Measurements from ENCODE around the gene C2CD4B.

Gene C2CD4B

GRCh38 chr15:62187910-62188309 lies 22.8 kb upstream of the C2CD4B start:
- H3K27me3 ChIP-seq (replicated peaks; ENCODE audit: control insufficient read depth, insufficient read depth, low read length, poor library complexity, severe bottlenecking): no peaks in the 10 kb centered on the region
- no peaks in the 10 kb centered on the region for H3K4me1 ChIP-seq (ENCODE audit: control insufficient read depth, insufficient read depth, low read length, poor library complexity, severe bottlenecking)
- no peaks in the 10 kb centered on the region for H3K9me3 ChIP-seq (ENCODE audit: control insufficient read depth, low read length)
- no peaks in the 10 kb centered on the region for H3K36me3 ChIP-seq (ENCODE audit: control insufficient read depth, insufficient read depth, low read length)
- DNase-seq: no peak
- no peak overlapping the region for H3K27ac ChIP-seq (ENCODE audit: insufficient read depth, low read length, poor library complexity, severe bottlenecking)
- H3K4me3 ChIP-seq (ENCODE audit: insufficient read depth, low read depth, low read length, poor library complexity, severe bottlenecking): no peak overlapping the region

GRCh38 chr15:62187425-62187824 lies 22.3 kb upstream of the C2CD4B start:
- no peaks in the 10 kb centered on the region for H3K27me3 ChIP-seq (replicated peaks; ENCODE audit: control insufficient read depth, insufficient read depth, low read length, poor library complexity, severe bottlenecking)
- no peaks in the 10 kb centered on the region for H3K4me1 ChIP-seq (ENCODE audit: control insufficient read depth, insufficient read depth, low read length, poor library complexity, severe bottlenecking)
- H3K4me3 ChIP-seq (ENCODE audit: insufficient read depth, low read depth, low read length, poor library complexity, severe bottlenecking): no peak overlapping the region
- H3K36me3 ChIP-seq (ENCODE audit: control insufficient read depth, insufficient read depth, low read length): no peaks in the 10 kb centered on the region
- H3K9me3 ChIP-seq (ENCODE audit: control insufficient read depth, low read length): no peaks in the 10 kb centered on the region
- H3K27ac ChIP-seq (ENCODE audit: insufficient read depth, low read length, poor library complexity, severe bottlenecking): no peak overlapping the region
- DNase-seq: no peak

DNA sequence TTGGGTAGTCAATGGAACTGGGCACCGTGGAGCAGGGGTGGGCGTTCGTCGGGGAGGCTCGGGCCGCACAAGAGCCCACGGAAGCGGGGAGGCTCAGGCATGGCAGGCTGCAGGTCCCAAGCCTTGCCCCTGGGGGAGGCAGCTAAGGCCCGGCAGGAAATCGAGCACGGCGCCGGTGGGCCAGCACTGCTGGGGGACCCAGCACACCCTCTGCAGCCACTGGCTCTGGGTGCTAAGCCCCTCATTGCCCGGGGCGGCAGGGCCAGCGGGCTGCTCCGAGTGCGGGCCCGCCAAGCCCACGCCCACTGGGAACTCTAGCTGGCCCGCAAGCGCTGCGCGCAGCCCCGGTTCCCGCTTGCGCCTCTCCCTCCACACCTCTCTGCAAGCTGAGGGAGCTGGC lies 21.5 kb upstream of the C2CD4B start:
- Histone ChIP-seq H3K9me3 (ENCODE audit: control insufficient read depth, low read length) (no peaks in the 10 kb centered on the region), H3K27ac (ENCODE audit: insufficient read depth, low read length, poor library complexity, severe bottlenecking) (no peak overlapping the region), H3K27me3 (replicated peaks; ENCODE audit: control insufficient read depth, insufficient read depth, low read length, poor library complexity, severe bottlenecking) (no peaks in the 10 kb centered on the region), H3K4me3 (ENCODE audit: insufficient read depth, low read depth, low read length, poor library complexity, severe bottlenecking) (no peak overlapping the region), H3K4me1 (ENCODE audit: control insufficient read depth, insufficient read depth, low read length, poor library complexity, severe bottlenecking) (no peaks in the 10 kb centered on the region), H3K36me3 (ENCODE audit: control insufficient read depth, insufficient read depth, low read length) (no peaks in the 10 kb centered on the region)
- DNase-seq: no peak

DNA sequence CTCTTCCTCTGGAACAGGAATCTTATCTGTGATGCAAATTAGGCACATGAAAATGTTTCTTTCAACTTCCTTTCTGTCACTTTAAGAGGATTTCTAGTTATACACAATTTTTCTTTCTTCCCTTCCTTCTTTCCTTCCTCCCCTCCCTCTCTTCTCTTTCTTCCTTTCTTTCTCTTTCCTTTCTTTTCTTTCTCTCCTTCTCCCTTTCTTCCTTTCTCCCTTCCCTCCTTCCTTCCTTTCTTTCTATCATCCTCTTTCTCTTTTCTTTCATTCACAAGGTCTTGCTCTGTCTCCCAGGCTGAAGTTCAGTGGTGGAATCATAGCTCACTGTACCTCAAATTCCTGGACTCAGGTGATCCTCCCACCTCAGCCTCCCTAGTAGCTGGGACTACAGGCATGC lies 18.0 kb upstream of the C2CD4B start:
- no peaks in the 10 kb centered on the region for H3K4me1 ChIP-seq (ENCODE audit: control insufficient read depth, insufficient read depth, low read length, poor library complexity, severe bottlenecking)
- H3K36me3 ChIP-seq (ENCODE audit: control insufficient read depth, insufficient read depth, low read length): no peaks in the 10 kb centered on the region
- no peak overlapping the region for H3K27ac ChIP-seq (ENCODE audit: insufficient read depth, low read length, poor library complexity, severe bottlenecking)
- H3K4me3 ChIP-seq (ENCODE audit: insufficient read depth, low read depth, low read length, poor library complexity, severe bottlenecking): no peak overlapping the region
- no peaks in the 10 kb centered on the region for H3K9me3 ChIP-seq (ENCODE audit: control insufficient read depth, low read length)
- no peaks in the 10 kb centered on the region for H3K27me3 ChIP-seq (replicated peaks; ENCODE audit: control insufficient read depth, insufficient read depth, low read length, poor library complexity, severe bottlenecking)
- DNase-seq: no peak

DNA sequence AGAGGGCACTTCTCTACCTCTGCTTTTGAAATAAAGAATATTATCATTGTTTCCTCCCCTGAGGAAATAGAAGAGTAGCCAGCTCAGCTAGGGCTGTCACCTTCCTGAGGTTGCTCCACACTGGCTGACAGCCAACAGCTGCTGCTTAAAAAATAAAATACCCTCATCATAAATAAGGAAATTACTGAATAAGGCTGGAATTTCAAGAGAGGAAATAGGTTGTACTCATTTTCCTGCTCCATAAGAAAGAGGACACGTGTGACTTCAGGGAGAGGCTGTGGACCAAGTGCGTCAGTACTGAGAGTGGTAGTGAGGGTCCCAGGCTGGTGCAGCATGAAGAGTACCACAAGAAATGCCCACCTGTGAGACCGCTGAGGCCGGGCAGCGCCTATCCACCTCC lies 8.1 kb upstream of the C2CD4B start:
- Histone ChIP-seq H3K4me1 (ENCODE audit: control insufficient read depth, insufficient read depth, low read length, poor library complexity, severe bottlenecking) (no peaks in the 10 kb centered on the region), H3K4me3 (ENCODE audit: insufficient read depth, low read depth, low read length, poor library complexity, severe bottlenecking) (no peak overlapping the region), H3K9me3 (ENCODE audit: control insufficient read depth, low read length) (no peaks in the 10 kb centered on the region), H3K36me3 (ENCODE audit: control insufficient read depth, insufficient read depth, low read length) (no peaks in the 10 kb centered on the region), H3K27me3 (replicated peaks; ENCODE audit: control insufficient read depth, insufficient read depth, low read length, poor library complexity, severe bottlenecking) (no peaks in the 10 kb centered on the region), H3K27ac (ENCODE audit: insufficient read depth, low read length, poor library complexity, severe bottlenecking) (no peak overlapping the region)
- no peak for DNase-seq

GRCh38 chr15:62171882-62172281 lies 6.8 kb upstream of the C2CD4B start:
- Histone ChIP-seq H3K4me3 (ENCODE audit: insufficient read depth, low read depth, low read length, poor library complexity, severe bottlenecking) (no peak overlapping the region), H3K9me3 (ENCODE audit: control insufficient read depth, low read length) (no peaks in the 10 kb centered on the region), H3K4me1 (ENCODE audit: control insufficient read depth, insufficient read depth, low read length, poor library complexity, severe bottlenecking) (no peaks in the 10 kb centered on the region), H3K36me3 (ENCODE audit: control insufficient read depth, insufficient read depth, low read length) (no peaks in the 10 kb centered on the region), H3K27me3 (replicated peaks; ENCODE audit: control insufficient read depth, insufficient read depth, low read length, poor library complexity, severe bottlenecking) (no peaks in the 10 kb centered on the region), H3K27ac (ENCODE audit: insufficient read depth, low read length, poor library complexity, severe bottlenecking) (no peak overlapping the region)
- no peak for DNase-seq

GRCh38 chr15:62165793-62166375 lies 799 bp upstream of the C2CD4B start:
- H3K4me1 ChIP-seq (ENCODE audit: control insufficient read depth, insufficient read depth, low read length, poor library complexity, severe bottlenecking): peaks cover 3% of the 10 kb centered on the region
- no peak overlapping the region for H3K27ac ChIP-seq (ENCODE audit: insufficient read depth, low read length, poor library complexity, severe bottlenecking)
- H3K27me3 ChIP-seq (replicated peaks; ENCODE audit: control insufficient read depth, insufficient read depth, low read length, poor library complexity, severe bottlenecking): peaks cover 22% of the 10 kb centered on the region
- no peaks in the 10 kb centered on the region for H3K36me3 ChIP-seq (ENCODE audit: control insufficient read depth, insufficient read depth, low read length)
- DNase-seq: no peak
- no peak overlapping the region for H3K4me3 ChIP-seq (ENCODE audit: insufficient read depth, low read depth, low read length, poor library complexity, severe bottlenecking)
- H3K9me3 ChIP-seq (ENCODE audit: control insufficient read depth, low read length): no peaks in the 10 kb centered on the region

DNA sequence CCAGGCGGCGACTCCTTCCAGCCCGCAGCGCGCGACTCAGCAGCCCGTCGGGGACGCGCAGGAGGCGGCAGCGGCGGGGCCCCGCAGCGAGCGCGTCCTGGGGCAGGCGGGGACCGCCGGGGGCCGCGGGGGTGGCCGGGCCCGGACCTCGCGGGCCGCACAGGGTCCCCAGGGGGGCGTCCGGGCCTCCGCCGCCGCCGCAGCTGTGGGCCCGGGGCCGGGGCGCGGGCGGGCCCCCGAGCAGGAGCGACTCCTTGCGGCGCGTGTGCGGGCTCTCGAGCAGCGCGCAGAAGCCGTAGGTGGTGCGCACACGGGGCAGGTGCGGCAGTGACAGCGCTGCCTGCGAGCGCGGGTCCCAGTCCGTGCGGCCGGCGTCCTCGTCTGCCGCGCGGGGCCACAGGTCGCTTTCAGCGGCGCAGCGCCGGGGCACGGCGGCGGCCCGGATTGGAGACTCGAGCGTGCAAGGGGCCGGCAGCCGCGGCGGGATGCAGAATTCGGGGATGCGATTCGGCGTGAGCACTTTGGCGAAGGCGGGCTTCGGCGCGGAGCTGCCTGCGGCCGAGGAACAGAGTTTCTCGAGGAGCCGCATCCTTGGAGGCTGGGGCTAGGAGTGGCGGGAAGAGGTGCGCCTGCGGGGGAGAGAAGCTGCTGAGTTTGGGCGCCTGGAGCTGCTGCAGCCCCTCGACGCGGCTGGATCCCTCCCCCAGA lies 535 bp downstream of the C2CD4B start:
- H3K27me3 ChIP-seq (replicated peaks; ENCODE audit: control insufficient read depth, insufficient read depth, low read length, poor library complexity, severe bottlenecking): peaks cover 22% of the 10 kb centered on the region
- H3K27ac ChIP-seq (ENCODE audit: insufficient read depth, low read length, poor library complexity, severe bottlenecking): no peak overlapping the region
- no peak for DNase-seq
- H3K4me1 ChIP-seq (ENCODE audit: control insufficient read depth, insufficient read depth, low read length, poor library complexity, severe bottlenecking): peaks cover 3% of the 10 kb centered on the region
- H3K9me3 ChIP-seq (ENCODE audit: control insufficient read depth, low read length): no peaks in the 10 kb centered on the region
- H3K36me3 ChIP-seq (ENCODE audit: control insufficient read depth, insufficient read depth, low read length): no peaks in the 10 kb centered on the region
- peak overlapping the region; percentile 44 for H3K4me3 ChIP-seq (ENCODE audit: insufficient read depth, low read depth, low read length, poor library complexity, severe bottlenecking)

DNA sequence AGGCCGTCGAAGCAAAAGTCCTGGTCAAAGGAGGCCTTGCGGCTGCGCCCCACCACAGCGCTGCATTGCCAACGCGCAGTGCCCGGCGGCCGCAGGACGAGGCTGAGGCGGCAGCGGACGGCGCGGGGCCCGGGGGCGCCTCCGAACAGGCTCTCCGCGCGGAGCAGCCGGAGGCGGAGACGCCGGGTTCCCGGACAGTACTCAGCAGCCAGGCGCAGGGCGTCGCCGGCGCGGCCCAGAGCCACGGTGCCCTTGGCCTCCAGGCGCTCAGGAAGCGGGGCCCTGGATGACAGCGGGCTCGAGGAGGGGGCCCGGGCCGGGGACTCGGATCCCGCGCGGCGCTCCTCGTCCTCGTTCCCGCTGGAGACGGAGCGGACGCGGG lies 1.1 kb downstream of the C2CD4B start:
- Histone ChIP-seq H3K36me3 (ENCODE audit: control insufficient read depth, insufficient read depth, low read length) (no peaks in the 10 kb centered on the region), H3K27ac (ENCODE audit: insufficient read depth, low read length, poor library complexity, severe bottlenecking) (no peak overlapping the region), H3K27me3 (replicated peaks; ENCODE audit: control insufficient read depth, insufficient read depth, low read length, poor library complexity, severe bottlenecking) (peaks cover 22% of the 10 kb centered on the region), H3K4me3 (ENCODE audit: insufficient read depth, low read depth, low read length, poor library complexity, severe bottlenecking) (peak overlapping the region; percentile 15), H3K9me3 (ENCODE audit: control insufficient read depth, low read length) (no peaks in the 10 kb centered on the region), H3K4me1 (ENCODE audit: control insufficient read depth, insufficient read depth, low read length, poor library complexity, severe bottlenecking) (peaks cover 3% of the 10 kb centered on the region)
- DNase-seq: no peak

GRCh38 chr15:62163397-62164013 lies 1.6 kb downstream of the C2CD4B start:
- no peaks in the 10 kb centered on the region for H3K9me3 ChIP-seq (ENCODE audit: control insufficient read depth, low read length)
- H3K27me3 ChIP-seq (replicated peaks; ENCODE audit: control insufficient read depth, insufficient read depth, low read length, poor library complexity, severe bottlenecking): peaks cover 22% of the 10 kb centered on the region
- no peak overlapping the region for H3K27ac ChIP-seq (ENCODE audit: insufficient read depth, low read length, poor library complexity, severe bottlenecking)
- DNase-seq: no peak
- peak overlapping the region; percentile 15 for H3K4me3 ChIP-seq (ENCODE audit: insufficient read depth, low read depth, low read length, poor library complexity, severe bottlenecking)
- H3K4me1 ChIP-seq (ENCODE audit: control insufficient read depth, insufficient read depth, low read length, poor library complexity, severe bottlenecking): peaks cover 3% of the 10 kb centered on the region
- H3K36me3 ChIP-seq (ENCODE audit: control insufficient read depth, insufficient read depth, low read length): no peaks in the 10 kb centered on the region
